PC-9 (cell line): ENCODE data around the gene FAM199X. TPM values are rescaled to one million over a fixed set of nuclear protein-coding genes. Genes with fewer than 3 reads are reported as not detected.
A peak's percentile ranks its signal among the peaks of the same experiment; 100 is the strongest.

ENCODE experiments used
- Bru-seq: library from RNA; stranded (reverse); fragments of 400-500 nt; gene quantifications from one replicate; lab custom pipeline; 2021; lab: Mats Ljungman, UMichigan
- BruChase-seq, 2 experiments: library from RNA; stranded (reverse); fragments of 400-500 nt; gene quantifications; one replicate each; lab custom pipeline; 2021; lab: Mats Ljungman, UMichigan
- BruUV-seq: library from RNA; stranded (reverse); fragments of 400-500 nt; replicated peaks from 2 replicates; lab custom pipeline; 2021; lab: Mats Ljungman, UMichigan
- CTCF ChIA-PET: fragments of 300-600 bp; sonication (Branson Sonifier 250); formaldehyde crosslinking; loops from one replicate; lab custom pipeline; 2022; ENCODE audit warnings: antibody characterized with exemption; lab: Charles Lee
- POLR2A ChIA-PET: fragments of 300-600 bp; sonication (Branson Sonifier 250); formaldehyde crosslinking; loops from one replicate; lab custom pipeline; 2022; ENCODE audit warnings: antibody characterized with exemption; ENCODE audit not compliant: unreplicated experiment; lab: Charles Lee
- DNase-seq, 2 experiments: peaks; one replicate each; pipeline versions ENCODE4 v3.0.0 to v3.0.0-alpha.2; 2015 to 2022; ENCODE audit warnings: mixed read lengths in 1 of 2
- H2AFZ ChIP-seq: fragments of 200-600 bp; sonication (generic); 2 replicates; pipeline ENCODE4 v1.8.1; 2017; ENCODE audit warnings: antibody characterized with exemption
- H3F3A ChIP-seq: fragments of 200-600 bp; sonication (generic); 2 replicates; pipeline ENCODE4 v1.8.1; 2017; ENCODE audit warnings: antibody characterized with exemption, mild to moderate bottlenecking, low read depth; ENCODE audit not compliant: insufficient read depth
- H3K27ac ChIP-seq: fragments of 200-600 bp; sonication (generic); 2 replicates; pipeline ENCODE4 v1.6.1; 2016; ENCODE audit warnings: mixed run types
- H3K27me3 ChIP-seq: fragments of 200-600 bp; sonication (generic); 2 replicates; pipeline ENCODE4 v1.6.1; 2016; ENCODE audit warnings: low read depth, mixed run types; ENCODE audit not compliant: insufficient read depth
- H3K36me3 ChIP-seq: fragments of 200-600 bp; sonication (generic); 2 replicates; pipeline ENCODE4 v1.6.1; 2016; ENCODE audit warnings: low read depth, mixed run types
- H3K4me1 ChIP-seq: fragments of 200-600 bp; sonication (generic); replicated peaks from 2 replicates; pipeline ENCODE4 v1.6.1; 2016; ENCODE audit warnings: mixed run types; ENCODE audit not compliant: insufficient read depth
- H3K4me2 ChIP-seq: fragments of 200-600 bp; sonication (generic); 2 replicates; pipeline ENCODE4 v1.6.1; 2017; ENCODE audit warnings: mixed run types
- H3K4me3 ChIP-seq: fragments of 200-600 bp; sonication (generic); 2 replicates; pipeline ENCODE4 v1.6.1; 2016; ENCODE audit warnings: mixed run types
- H3K79me2 ChIP-seq: fragments of 200-600 bp; sonication (generic); 2 replicates; pipeline ENCODE4 v1.6.1; 2017; ENCODE audit warnings: low read depth, mixed run types
- H3K9me2 ChIP-seq: fragments of 200-600 bp; sonication (generic); 2 replicates; pipeline ENCODE4 v1.8.1; 2017; ENCODE audit warnings: mild to moderate bottlenecking; ENCODE audit not compliant: insufficient read depth
- H3K9me3 ChIP-seq: fragments of 200-600 bp; sonication (generic); 2 replicates; pipeline ENCODE4 v1.8.1; 2016; ENCODE audit warnings: low read depth; ENCODE audit not compliant: insufficient read depth
- H4K20me1 ChIP-seq: fragments of 200-600 bp; sonication (generic); 2 replicates; pipeline ENCODE4 v1.8.1; 2017; ENCODE audit not compliant: insufficient read depth
- EZH2 ChIP-seq: fragments of 200-600 bp; sonication (generic); IDR thresholded peaks from 2 replicates; pipeline ENCODE4 v1.8.0; 2017; ENCODE audit warnings: antibody characterized with exemption, low read depth
- intact Hi-C: fragments of 100-400 bp; cut with micrococcal nuclease; formaldehyde crosslinking; loops from one replicate; pipeline ENCODE4 v1.10.0; 2022; ENCODE audit not compliant: unreplicated experiment
- long read RNA-seq: library from polyadenylated mRNA; stranded (forward); transcript quantifications from one replicate; pipeline ENCODE4 v2.0.0, GENCODE V29; 2022
- total RNA-seq: library from RNA; stranded (reverse); gene quantifications from 2 replicates; pipeline ENCODE4 v1.2.3, GENCODE V29; 2021
- TF ChIP-seq, protein P1 (sequence below): fragments of 200-600 bp; sonication (generic); conservative IDR thresholded peaks from 2 replicates; pipeline ENCODE4 v1.6.1; 2017; ENCODE audit warnings: mixed run types, antibody characterized with exemption, mild to moderate bottlenecking, moderate library complexity

The FAM199X gene
- total RNA-seq, result 28.5 and 35.7 TPM in 2 replicates
- Bru-seq, nascent RNA, result percentile 90 among the genes with signal in this experiment
- percentile 96 among the genes with signal in this experiment for BruChase-seq, experiment 1, labeled RNA remaining after a 2-hour chase
- percentile 92 among the genes with signal in this experiment for BruChase-seq, experiment 2, labeled RNA remaining after a 6-hour chase
- long read RNA-seq, full-length matches to known transcripts, result 26 of 40 reads
- long read RNA-seq, partial matches to known transcripts, result 3 of 40 reads
- long read RNA-seq, other reads (novel, unspliced or antisense), result 11 of 40 reads

DNA sequence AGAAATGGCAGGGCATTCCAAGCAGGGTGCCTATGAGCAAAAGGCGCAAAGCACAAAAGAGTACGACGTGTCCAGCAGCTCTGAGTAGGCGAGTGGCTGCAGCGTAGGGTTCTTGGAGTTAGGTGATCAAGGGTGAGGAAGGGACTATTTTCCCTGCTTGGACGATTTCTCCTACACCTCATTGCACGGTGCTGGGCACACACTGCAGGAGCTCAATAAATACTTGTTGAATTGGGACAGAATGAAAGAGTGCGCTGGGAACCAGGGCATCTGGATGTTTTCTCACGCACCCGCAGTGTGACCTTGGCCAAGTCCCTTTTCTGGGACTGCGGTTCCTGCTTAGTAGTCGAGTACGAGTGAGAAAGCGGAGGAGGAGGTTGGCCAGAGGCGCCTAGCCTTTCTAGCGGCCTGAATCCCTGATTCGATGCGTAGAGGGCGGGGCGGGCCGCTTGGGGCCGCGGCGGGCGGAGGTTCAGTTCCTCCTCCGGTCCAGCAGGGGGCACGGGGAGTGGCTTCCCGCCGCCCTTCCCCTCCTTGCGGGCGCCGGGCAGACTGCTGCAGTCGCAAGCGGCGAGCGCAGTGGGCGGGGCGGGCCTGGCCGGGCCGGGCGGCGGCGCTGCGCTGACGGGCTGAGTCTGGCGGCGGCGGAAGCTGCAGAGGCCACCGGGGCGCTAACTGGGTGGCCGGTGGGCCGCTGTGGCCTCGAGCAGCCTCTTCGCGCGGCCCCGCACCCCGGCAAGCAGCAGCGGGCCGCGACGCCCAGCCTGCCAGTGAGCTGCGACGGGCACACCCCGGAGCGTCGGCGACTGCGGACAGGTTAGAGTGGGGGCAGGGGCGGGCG lies at the start of gene FAM199X:
TSS of gene FAM199X (plus strand) at position 560 of the 841 bp plus-strand sequence. CDS start 333 bp downstream, outside the sequence.
- BruUV-seq, result no TSS peak
- H4K20me1 ChIP-seq, result peaks cover 15% of the 10 kb centered on the region

DNA sequence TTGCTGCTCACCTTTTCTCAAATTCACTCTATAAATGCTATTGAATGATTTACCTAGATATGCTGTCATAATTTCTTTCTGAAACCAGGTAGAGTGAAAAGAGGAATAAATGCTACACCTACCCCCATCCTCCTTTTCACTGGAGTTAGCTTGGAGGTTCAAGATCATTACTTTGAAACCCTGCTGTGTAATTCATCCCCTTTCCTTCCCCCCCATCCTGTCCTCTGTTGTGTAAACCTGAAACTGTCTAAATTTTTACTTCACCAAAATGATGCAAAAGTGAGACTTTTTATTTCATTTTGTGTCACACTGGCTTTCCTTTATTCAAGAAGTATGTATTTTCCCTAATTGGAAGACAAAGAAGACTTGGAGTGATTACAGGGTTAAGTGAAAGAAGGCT lies 48.5 kb upstream of the FAM199X start:
- CTCF ChIA-PET, result no interaction called here
- no TSS peak for BruUV-seq

More for the DNA sequence above, at the start of gene FAM199X:
- no peaks in the 10 kb centered on the region for H3K9me3 ChIP-seq
- H3K27me3 ChIP-seq, result no peaks in the 10 kb centered on the region
- H3K27ac ChIP-seq, result peak within 1 kb of the TSS; percentile 33
- peaks cover 6% of the 10 kb centered on the region; the same call in 1 of the 2 replicates for H3K36me3 ChIP-seq
- peak within 1 kb of the TSS; percentile 69 for H3K4me3 ChIP-seq
- intact Hi-C loops, result no loop called here
- TF ChIP-seq, protein P1, sequence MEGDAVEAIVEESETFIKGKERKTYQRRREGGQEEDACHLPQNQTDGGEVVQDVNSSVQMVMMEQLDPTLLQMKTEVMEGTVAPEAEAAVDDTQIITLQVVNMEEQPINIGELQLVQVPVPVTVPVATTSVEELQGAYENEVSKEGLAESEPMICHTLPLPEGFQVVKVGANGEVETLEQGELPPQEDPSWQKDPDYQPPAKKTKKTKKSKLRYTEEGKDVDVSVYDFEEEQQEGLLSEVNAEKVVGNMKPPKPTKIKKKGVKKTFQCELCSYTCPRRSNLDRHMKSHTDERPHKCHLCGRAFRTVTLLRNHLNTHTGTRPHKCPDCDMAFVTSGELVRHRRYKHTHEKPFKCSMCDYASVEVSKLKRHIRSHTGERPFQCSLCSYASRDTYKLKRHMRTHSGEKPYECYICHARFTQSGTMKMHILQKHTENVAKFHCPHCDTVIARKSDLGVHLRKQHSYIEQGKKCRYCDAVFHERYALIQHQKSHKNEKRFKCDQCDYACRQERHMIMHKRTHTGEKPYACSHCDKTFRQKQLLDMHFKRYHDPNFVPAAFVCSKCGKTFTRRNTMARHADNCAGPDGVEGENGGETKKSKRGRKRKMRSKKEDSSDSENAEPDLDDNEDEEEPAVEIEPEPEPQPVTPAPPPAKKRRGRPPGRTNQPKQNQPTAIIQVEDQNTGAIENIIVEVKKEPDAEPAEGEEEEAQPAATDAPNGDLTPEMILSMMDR, result peak; percentile 70
- no peak for TF ChIP-seq EZH2
- H3K9me2 ChIP-seq, result no peaks in the 10 kb centered on the region
- DNase-seq, result peak; percentile 79 to 89
- ChIA-PET CTCF (no interaction called here), POLR2A (no interaction called here)
- peaks cover 18% of the 10 kb centered on the region for H3K4me1 ChIP-seq
- H3K4me2 ChIP-seq, result peak within 1 kb of the TSS; percentile 90
- H2AFZ ChIP-seq, result peak within 1 kb of the TSS; percentile 86
- 0 out of 2 replicates have a peak, but pooled peaks cover 4% of the 10 kb centered on the region for H3F3A ChIP-seq
- H3K79me2 ChIP-seq, result peaks cover 46% of the 10 kb centered on the region

DNA sequence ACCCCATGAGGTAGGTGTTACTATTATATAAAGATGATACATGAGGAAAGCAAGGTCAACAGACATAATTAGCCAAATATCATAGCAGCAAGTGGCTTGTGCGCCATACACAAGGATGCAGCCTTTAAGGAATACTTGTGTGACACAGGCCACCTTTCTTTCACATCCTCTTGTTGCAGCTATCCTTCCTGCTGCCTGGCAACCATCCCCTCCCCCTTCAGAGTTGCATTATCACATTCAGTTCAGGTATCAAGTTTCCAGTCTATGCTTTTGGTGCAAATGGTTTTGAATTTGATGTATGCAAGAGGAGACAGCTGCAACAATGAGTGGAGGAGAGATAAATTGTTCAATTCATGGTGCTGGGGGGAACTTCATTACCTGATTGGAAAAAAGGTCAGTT lies 47.5 kb upstream of the FAM199X start:
- Histone ChIP-seq H3K27me3 (peaks cover 10% of the 10 kb centered on the region; the same call in 1 of the 2 replicates), H3K4me2 (no peak overlapping the region), H3K4me1 (no peaks in the 10 kb centered on the region), H3F3A (no peaks in the 10 kb centered on the region), H3K27ac (no peak overlapping the region), H3K36me3 (no peaks in the 10 kb centered on the region), H3K79me2 (no peaks in the 10 kb centered on the region), H2AFZ (no peak overlapping the region), H3K4me3 (no peak overlapping the region), H3K9me2 (no peaks in the 10 kb centered on the region), H4K20me1 (no peaks in the 10 kb centered on the region), H3K9me3 (no peaks in the 10 kb centered on the region)
- CTCF ChIA-PET, result no interaction called here
- DNase-seq, result no peak
- POLR2A ChIA-PET, result no interaction called here
- TF ChIP-seq, protein P1, result no peak
- no peak for TF ChIP-seq EZH2
- BruUV-seq, result no TSS peak
- intact Hi-C loops, result no loop called here

More for the DNA sequence above, 48.5 kb upstream of the FAM199X start:
- intact Hi-C loops, result no loop called here
- no peaks in the 10 kb centered on the region for H3K79me2 ChIP-seq
- no peaks in the 10 kb centered on the region for H3F3A ChIP-seq
- no peak for TF ChIP-seq EZH2
- TF ChIP-seq, protein P1, result no peak
- no peaks in the 10 kb centered on the region for H3K9me2 ChIP-seq
- H2AFZ ChIP-seq, result no peak overlapping the region
- H4K20me1 ChIP-seq, result no peaks in the 10 kb centered on the region
- DNase-seq, result no peak
- H3K4me3 ChIP-seq, result no peak overlapping the region
- no peaks in the 10 kb centered on the region for H3K4me1 ChIP-seq
- no peak overlapping the region for H3K27ac ChIP-seq
- no peak overlapping the region for H3K4me2 ChIP-seq
- H3K27me3 ChIP-seq, result peaks cover 18% of the 10 kb centered on the region; the same call in 1 of the 2 replicates
- no peaks in the 10 kb centered on the region for H3K9me3 ChIP-seq
- POLR2A ChIA-PET, result no interaction called here
- H3K36me3 ChIP-seq, result no peaks in the 10 kb centered on the region
